Activated T-cell treated with anti-CD3 and anti-CD28 coated beads for 1 hour (primary cell): ENCODE data around the gene GALNT2.

Experiments used
- DNase-seq: peaks from one replicate; pipeline ENCODE4 v3.0.0-alpha.2; 2020; ENCODE audit warnings: low read depth

Gene GALNT2

DNA sequence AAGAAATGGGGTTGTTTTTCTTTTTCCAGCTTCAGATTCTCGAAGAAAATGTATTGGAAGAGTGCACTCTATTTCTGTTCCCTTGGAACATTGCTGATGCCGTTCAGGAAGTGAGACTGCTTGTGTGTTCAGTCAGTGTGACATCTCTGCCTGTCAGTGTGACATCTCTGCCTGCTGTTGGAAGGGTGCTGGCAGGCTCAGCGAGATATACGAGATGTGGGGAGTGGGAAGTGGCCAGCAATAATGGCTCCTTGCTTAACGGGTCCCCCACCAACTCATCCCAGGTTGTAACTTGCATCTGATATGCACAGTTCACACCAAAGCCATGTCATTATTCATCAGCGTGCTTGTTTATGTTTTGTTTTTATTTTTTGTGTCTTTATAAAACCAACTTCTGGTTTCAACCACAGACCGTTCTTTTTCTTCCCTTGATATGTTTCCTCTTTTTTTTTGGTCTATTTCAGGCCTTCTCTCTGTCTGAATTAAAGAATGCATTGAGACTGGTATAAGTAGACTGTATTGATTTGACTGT, 145.4 kb downstream of the GALNT2 start:
- no peak for DNase-seq

DNA sequence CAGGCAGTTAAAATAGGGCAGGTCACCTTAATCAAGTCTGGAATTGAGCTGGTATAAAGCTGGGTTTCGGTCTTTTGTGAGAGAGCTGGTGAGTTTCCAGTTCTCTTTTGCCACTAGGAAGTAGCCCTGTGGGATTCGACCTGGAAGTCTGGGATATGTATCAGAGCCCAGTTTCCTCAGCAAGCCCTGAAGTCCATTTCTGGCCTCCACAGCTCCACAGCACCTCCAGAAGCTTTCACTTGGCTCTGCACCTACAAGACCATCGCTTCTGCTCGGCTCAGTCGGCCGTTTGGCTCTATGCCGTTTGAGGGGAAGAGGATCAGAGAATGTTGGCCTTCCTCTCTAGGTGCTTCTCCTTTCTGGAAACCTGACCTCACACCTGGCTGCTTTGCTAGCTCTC, 148.0 kb downstream of the GALNT2 start:
- no peak for DNase-seq

DNA sequence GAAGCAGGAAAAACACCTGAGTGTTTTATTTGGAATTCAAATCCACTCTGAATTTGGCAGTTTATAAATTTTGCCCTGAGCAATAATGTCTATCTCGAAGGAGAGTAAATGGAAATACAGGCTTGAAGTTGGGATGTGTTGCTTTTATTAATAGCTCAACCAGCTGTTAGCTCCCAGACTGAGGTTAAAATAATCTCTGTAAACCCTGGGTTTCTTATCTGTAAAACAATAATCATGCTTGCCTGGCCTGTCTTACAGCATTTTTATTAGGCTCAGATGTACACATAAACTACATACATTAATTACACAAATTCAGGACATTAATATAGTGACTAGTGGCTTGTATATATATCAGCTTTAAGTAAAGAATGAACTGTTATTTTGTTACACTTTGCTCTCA, 148.5 kb downstream of the GALNT2 start:
- no peak for DNase-seq

DNA sequence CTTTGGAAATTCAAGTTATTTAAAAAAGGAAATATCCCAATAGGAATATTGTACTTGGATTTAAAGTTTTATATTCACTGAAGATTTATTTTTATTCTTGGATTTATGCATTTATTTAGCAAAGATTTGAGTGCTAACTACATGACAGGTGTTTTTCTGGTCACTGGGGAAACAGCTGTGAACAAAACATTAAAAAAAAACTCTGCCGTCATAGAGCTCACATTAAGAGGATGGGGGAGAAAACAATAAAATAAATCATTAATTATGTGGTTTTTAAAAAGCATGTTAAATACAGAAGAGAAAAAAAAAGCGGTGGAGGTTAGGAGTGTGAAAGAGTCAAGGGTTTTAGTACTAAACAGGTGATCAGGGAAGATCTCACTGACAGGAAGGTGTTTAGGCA, 149.9 kb downstream of the GALNT2 start:
- DNase-seq: no peak

DNA sequence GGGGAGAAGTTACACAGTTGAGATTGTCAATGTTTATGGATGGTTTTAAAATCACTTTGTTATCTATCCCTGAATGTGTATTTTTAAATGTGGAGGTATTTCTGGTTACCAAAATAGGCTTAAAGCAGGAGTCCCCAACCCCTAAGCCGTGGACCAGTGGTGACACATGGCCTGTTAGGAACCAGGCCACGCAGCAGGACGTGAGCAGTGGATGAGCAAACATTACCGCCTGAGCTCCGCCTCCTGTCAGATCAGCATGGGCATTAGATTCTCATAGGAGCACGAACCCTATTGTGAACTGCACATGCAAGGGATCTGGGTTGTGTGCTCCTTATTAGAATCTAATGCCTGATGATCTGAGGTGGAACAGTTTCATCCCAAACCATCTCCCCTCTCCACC, 151.6 kb downstream of the GALNT2 start:
- DNase-seq: no peak

- DNase-seq: no peak
Observed at GRCh38 chr1:230219174-230220067, 152.4 kb downstream of the GALNT2 start.

DNA sequence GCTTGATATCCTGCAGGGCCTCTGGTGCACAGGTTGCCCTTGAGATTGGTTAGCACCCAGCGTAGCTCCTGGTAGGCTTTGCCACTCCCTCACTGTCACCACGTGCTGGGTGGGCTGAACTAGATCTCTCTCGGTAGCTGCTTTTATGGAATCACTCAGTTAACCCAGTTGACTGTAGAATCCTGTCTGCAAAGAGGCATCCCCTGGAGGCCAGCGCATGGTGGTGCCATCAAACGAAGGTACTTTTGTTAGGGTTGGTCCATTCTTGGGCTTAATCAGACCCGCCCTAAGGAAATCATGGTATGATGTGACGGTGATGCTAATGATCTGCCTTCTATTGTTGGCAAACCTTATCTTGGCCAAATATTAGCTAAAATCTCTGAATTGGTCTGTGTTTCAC, 153.4 kb downstream of the GALNT2 start:
- no peak for DNase-seq

DNA sequence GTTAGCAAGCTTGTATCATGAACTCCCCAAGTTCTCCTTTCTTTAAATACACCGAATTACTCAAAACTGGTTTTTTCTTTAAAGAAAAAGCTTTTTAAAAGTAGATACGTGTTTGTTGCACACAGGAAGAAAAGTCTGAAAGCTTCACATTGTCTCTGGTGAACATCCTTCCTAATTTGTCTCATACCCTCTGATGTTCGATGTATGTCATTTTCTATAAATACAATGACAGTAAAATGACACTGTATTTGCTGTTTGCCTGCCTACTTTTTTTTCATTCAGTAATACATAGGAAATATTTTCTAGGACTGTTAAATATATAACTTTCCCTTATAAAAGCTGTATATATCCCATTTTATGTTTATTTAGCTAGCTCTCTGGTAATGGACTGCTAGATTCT, 153.9 kb downstream of the GALNT2 start:
- no peak for DNase-seq

- no peak for DNase-seq
Observed at GRCh38 chr1:230222678-230223077, 155.6 kb downstream of the GALNT2 start.

- no peak for DNase-seq
Observed at GRCh38 chr1:230224101-230224960, 157.3 kb downstream of the GALNT2 start.

DNA sequence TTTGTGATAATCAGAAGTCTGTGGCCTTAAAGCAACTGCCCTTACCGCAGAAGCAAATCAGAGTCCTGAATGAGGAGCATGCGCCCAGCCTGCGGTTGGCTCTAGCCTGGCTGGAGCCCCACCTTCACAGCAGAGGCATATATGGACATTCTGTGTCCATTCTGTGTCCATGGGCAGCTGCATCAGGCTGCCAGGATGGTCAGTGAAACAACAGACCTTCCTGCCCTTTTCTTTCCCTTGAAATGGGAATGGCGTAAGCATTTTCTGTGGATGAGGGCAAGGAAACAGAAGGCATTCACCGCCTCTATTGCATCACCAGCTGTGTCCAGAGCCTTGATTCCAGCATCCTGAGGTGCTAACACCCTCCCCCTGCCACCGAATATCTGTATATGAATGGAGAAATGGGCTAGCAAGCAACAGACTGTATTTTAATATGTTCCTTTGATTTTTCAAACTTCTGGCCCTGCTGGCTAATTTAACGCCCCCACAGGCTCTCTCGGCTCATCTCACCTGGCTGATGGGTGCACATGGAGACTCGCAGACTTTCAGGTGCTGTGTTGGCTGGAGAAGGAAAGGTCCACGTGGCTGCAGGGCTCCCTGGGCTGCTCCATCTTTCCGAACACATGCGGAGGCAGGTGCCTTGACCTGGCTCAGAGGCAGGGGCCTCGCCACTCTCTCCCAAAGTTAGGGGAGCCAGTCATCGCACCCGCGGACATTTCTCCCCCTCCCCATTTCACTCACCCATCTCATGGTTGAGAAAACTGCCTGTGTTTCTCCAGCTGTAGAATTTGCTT, 159.2 kb downstream of the GALNT2 start:
- DNase-seq: no peak

GRCh38 chr1:230226814-230227213, 159.8 kb downstream of the GALNT2 start:
- no peak for DNase-seq

DNA sequence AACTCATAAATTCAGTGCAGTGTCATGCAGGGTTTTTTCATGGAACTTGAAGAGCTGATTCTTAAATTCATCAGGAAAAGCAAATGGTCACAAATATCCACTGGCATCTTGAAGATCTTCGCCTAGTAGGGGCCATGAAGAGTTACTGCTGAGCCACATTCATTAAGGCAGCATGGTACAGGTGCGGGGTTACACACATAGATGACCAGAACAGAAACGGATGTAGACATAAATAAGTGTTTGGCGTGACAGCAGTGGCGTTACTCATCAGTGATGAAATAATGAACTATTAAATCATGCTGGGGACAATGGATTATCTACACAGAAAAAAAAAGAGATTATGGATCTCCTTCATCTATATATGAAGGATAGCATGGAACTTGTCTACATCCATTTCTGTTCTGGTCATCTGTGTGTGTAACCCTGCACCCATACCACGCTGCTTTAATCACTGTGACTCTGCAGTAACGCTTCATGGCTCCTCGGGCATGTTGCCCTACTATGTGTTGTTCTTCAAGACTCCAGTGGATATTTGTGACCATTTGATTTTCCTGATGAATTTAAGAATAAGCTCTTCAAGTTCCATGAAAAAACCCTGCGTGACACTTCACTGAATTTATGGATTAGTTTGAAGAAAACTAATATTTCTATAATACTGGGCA, 161.3 kb downstream of the GALNT2 start:
- DNase-seq: no peak

DNA sequence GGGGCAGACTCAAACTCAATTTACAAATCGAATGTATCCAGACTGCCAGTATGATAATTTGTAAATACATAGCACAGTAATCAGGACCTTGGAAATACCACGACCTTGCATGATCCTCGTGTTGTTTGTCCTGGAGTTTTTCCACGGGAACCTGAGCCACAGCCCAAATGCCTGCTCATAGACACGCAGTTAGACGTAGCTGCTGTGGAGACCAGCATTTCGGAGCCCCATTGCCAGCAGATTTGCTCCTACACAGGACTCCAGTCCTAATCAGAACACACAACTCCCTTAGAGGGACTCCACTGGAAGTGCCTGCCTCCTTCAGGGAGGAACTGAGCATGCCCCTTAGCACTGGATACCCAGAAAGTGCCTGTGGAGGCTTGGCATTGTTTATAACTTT, 163.2 kb downstream of the GALNT2 start:
- no peak for DNase-seq

DNA sequence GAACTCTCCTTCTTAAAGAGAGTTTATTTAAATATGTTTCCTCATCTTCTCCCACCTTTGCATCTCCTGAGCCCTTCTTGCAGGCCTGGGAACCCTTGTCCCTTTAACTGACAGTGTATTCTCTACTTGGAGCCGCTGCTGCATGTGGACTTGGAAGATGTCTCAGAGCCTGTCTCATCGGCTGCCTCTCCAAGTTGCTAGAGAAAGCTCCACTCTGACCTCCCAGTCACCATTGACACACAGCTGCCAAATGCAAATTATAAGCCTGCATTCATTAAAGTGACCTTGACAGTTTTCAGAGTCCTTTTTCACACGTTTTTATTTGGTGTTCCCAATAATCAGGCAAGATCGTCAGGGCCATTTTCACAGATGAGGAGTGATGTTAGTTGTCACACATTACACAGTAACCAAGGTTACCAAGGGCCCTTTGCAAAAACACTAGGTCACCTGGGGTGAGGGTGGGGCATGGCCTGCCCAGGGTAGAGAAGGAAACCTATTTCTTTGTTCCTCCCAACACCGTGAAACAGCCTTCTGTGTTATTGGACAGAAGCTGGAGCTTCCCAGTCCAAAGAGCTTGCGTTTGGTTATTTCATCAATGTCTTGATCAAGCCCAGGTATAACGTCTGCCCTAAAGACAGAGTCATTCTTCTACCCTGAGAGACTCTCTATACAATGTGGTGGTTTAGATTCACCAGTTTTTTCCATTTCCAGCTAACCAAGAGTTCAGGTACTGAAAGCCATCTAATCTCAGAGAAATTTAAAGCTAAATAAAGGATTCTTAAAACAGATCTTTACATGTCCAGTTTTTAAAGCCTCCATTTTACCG, 164.1 kb downstream of the GALNT2 start:
- no peak for DNase-seq

DNA sequence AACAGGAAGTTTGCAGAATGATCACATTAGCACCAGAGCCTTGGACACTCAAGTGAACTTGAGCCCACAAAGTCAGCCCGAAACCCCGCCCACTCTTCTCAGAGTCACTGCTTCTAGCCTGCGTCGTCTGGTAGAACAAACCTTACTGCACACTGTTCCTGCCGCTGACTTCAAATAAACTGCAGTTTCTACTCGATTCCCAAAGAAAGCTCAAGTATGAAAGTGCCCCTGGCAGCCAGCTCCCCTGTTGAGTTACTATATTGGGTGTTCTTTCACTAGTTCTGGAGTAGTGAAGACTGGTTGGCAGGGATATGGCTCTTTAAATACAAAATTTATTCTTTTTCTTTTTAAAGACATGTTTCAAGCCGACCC, 164.7 kb downstream of the GALNT2 start:
- no peak for DNase-seq

DNA sequence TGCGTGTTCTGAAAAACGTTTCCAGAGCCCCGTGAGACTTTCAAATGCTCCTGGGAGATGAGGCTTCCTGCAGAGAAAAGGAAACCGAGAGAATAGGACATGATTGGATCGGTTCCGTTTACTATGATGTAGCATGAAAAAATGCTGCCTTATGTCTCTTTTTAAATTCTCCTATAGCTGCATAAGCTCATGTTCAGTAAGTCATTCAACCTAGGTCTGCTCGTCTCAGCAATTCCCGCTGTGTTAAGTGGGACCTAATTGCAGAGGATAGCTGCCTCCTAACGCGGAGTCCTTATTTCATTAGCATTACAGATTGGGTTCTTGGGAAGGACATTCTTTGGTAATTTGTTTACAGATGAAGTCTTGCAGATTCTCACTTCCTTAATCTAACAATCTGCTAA, 165.3 kb downstream of the GALNT2 start:
- no peak for DNase-seq

- no peak for DNase-seq
Observed at GRCh38 chr1:230233786-230234185, 166.7 kb downstream of the GALNT2 start.

DNA sequence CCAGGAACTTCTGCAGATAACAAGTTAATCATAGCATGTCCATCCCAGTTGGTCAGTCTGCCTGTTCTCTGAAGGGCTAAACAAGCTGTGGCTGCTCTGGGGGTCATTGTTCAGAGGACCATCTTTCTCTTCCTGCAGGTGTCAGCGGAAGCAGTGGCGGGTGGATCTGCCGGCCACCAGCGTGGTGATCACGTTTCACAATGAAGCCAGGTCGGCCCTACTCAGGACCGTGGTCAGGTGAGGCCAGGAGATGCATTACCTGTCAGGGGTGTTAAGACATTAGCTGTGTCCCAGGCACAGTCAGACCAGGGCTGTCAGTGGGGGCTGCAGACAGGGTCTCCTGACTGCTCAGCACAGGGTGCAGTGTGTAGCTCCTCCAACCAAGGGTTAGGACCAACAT, 168.8 kb downstream of the GALNT2 start:
- DNase-seq: no peak

DNA sequence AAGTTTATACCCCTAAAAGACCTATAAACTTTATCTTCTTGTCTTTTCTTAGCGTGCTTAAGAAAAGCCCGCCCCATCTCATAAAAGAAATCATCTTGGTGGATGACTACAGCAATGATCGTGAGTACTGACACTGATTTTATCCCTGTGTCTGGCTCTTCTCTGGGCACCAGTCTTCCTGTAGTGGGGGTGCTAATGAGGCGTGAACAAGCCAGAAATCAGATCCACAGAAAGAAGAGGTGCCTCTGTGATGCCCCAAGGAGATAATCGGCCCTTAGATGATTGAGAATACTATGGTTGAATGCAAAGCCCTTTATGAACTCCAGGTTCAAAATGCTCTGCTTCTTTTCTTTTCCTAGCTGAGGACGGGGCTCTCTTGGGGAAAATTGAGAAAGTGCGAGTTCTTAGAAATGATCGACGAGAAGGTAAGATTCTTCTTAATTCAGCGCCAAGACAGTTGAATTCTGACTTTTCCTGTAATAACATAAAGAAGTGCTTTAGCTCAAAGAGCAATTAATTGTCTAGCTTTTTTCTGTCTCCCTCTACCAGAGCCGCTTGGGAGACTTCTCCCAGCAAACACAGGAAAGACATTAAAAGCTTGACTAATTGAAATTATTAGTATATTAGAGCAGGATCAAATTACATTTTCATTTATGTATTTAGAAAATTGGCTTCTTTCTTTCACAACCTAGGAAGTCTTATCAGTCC, 169.4 kb downstream of the GALNT2 start:
- no peak for DNase-seq
